HG02759 (cell line): ENCODE results near the gene FAM168A.

Experiments
- ATAC-seq: cut with Tn5 transposase; IDR thresholded peaks from one replicate; pipeline ENCODE4 v1.9.1; 2021; ENCODE audit warnings: mild to moderate bottlenecking, moderate library complexity; ENCODE audit not compliant: unreplicated experiment

The FAM168A gene

DNA sequence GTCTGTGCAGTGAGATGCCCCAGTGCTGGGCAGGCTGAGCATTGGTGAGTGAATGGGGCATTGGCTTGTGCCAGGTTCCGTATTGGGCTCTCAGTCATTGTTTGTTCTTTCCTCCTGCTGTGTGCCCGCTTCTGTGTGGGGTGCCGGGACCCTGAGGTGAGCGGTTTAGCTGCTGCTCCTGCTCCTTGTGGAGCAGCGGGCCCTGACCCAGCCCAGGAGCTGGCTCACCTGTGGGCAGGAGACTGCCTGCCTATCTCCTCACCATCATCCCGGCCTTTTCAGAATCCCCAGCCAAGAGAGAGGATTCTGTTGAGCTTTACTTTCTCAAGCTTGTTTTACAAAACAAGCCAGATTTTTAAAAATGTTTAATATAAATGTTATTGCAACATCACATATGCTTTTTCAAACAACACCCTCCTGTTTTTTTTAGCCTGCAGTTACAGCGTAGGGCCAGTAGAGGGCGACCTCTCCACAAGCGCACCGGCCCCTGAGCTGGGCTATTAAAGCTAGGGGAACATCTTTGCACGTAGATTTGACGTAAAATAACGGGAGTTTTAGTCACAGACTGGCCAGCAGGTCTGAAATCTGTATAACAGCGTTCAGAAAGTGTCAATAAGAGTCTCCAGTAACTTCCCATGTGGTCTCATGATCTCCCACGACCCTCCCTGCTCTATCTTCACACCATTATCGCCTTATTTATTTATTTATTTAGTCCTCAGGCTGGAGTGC lies 246.8 kb downstream of the FAM168A start:
- ATAC-seq, result no peak
